Measurements from ENCODE around the gene SLC30A2. TPM values are rescaled to one million over a fixed set of nuclear protein-coding genes. Genes with fewer than 3 reads are reported as not detected.

Gene SLC30A2
- total RNA-seq, 2 experiments from 2014 or later: not detected

DNA sequence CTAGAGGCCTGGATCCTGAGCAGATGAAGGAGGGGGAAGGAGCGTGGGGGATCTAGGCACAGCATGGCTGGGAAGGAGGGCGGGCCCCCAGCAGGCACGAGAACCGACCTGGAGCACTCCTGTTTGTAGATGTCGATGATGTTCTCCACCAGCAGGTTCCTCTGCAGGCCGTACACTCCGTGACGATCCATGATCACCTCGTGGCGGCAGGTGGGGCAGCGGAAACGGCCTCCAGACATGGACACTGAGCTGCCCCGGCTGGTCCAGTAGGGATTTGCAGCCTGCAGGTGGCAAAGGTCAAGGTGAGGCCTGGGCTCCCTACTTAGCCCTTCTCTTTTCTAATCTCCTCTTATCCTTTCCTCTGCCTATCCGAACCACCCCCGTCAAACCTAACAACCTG is 20.2 kb upstream of the SLC30A2 start:
- ChIA-PET CTCF (no interaction called here), POLR2A (no interaction called here)
- DNase-seq: no peak
- no peak overlapping the region for H3K27ac Mint-ChIP-seq
- H3K9me3 Mint-ChIP-seq: no peaks in the 10 kb centered on the region
- no peaks in the 10 kb centered on the region for H3K27me3 Mint-ChIP-seq
- no peaks in the 10 kb centered on the region for H3K36me3 Mint-ChIP-seq
- H3K4me1 Mint-ChIP-seq (ENCODE audit: low read depth): no peaks in the 10 kb centered on the region
- no peak overlapping the region for H3K4me3 Mint-ChIP-seq
- intact Hi-C loops (cut with micrococcal nuclease): no loop called here

DNA sequence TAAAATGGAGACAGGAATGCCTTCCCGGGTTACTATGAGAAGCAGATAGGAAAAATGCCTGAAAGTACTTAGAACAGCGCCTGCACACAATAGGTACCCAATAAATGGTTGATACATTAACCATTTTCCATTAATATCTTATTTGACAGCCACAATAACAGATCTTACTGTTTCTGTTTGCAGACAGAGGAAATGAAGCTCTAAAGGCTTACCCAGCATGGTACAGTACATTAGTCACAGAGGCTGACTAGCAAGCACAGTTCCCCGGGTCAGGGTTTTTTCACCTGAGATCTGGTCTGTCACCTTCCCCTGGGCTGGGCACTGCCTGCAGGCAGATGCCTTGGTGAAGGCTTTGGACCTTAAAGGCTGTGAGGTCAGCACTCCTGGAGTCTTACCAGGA is 18.6 kb upstream of the SLC30A2 start:
- ChIA-PET POLR2A (no interaction called here), CTCF (interaction anchor here (0.6 kb wide), 1 partner anchor 80 kb away, joined by 3 read pairs; no protein-coding TSS in a partner anchor)
- intact Hi-C loops (cut with micrococcal nuclease): no loop called here
- Mint-ChIP-seq H3K9me3 (no peaks in the 10 kb centered on the region), H3K36me3 (no peaks in the 10 kb centered on the region), H3K27me3 (no peaks in the 10 kb centered on the region), H3K4me1 (ENCODE audit: low read depth) (no peaks in the 10 kb centered on the region), H3K27ac (no peak overlapping the region), H3K4me3 (no peak overlapping the region)
- no peak for DNase-seq

DNA sequence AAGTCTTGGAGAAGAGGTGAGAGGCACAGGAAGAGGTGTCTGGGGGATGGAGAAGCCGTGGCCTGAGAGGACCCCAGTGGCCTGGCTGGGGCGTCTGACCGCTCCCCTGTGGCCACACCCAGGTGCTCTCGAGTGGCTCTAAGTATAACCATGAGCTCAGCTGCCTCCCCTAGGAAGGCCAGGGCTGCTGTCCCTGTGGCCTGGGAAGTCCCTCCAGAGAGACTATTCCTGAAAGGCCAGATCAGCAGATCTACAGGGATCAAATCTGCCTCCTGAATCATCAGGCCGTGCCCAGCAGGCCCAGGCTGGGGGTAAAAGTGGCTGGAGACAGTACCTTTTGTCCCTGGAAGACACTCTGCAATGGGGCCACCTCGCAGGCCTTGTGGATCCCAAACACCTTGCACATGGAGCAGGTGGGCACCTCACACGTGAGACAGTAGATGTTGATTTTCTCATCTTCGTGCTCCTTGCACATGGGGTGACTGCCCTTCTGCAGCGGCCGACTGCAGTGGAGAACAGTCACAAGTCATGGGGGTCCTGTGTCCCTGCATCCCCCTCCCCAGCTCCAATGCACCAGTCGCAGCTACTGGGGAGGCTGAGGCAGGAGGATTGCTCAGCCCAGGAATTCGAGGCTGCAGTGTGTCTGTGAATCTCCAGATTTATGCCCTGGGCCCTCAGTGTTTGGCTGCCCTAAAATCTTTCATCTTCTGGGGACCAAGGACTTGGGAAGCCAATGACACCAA is 15.1 kb upstream of the SLC30A2 start:
- POLR2A ChIA-PET: no interaction called here
- H3K27me3 Mint-ChIP-seq: peaks cover 6% of the 10 kb centered on the region
- no peaks in the 10 kb centered on the region for H3K4me1 Mint-ChIP-seq (ENCODE audit: low read depth)
- H3K27ac Mint-ChIP-seq: no peak overlapping the region
- CTCF ChIA-PET: no interaction called here
- H3K36me3 Mint-ChIP-seq: no peaks in the 10 kb centered on the region
- H3K4me3 Mint-ChIP-seq: no peak overlapping the region
- no peaks in the 10 kb centered on the region for H3K9me3 Mint-ChIP-seq
- intact Hi-C loops (cut with micrococcal nuclease): no loop called here
- no peak for DNase-seq

DNA sequence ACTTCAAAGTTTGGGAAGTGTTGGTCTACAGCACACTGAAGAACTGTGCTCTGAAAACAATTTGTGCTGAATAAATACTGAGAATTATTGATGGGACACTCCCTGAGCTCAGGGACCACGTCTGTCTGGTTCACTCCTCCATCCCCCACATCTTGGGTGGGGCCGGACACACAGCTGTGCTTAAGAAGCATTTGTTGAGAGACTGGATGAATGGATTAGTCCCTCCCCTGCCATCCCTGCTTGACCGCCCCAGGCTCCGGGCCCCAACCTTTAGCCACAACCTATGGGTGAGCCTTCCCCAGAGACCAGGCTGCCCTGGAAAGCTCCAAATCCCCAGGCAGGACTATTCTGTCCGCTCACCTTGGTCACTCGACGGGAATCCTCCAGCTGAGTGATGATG is 14.0 kb upstream of the SLC30A2 start:
- POLR2A ChIA-PET: no interaction called here
- no peaks in the 10 kb centered on the region for H3K36me3 Mint-ChIP-seq
- no peak overlapping the region for H3K27ac Mint-ChIP-seq
- no peak overlapping the region for H3K4me3 Mint-ChIP-seq
- H3K27me3 Mint-ChIP-seq: peaks cover 9% of the 10 kb centered on the region
- no peaks in the 10 kb centered on the region for H3K4me1 Mint-ChIP-seq (ENCODE audit: low read depth)
- CTCF ChIA-PET: no interaction called here
- DNase-seq: no peak
- intact Hi-C loops (cut with micrococcal nuclease): no loop called here
- no peaks in the 10 kb centered on the region for H3K9me3 Mint-ChIP-seq

DNA sequence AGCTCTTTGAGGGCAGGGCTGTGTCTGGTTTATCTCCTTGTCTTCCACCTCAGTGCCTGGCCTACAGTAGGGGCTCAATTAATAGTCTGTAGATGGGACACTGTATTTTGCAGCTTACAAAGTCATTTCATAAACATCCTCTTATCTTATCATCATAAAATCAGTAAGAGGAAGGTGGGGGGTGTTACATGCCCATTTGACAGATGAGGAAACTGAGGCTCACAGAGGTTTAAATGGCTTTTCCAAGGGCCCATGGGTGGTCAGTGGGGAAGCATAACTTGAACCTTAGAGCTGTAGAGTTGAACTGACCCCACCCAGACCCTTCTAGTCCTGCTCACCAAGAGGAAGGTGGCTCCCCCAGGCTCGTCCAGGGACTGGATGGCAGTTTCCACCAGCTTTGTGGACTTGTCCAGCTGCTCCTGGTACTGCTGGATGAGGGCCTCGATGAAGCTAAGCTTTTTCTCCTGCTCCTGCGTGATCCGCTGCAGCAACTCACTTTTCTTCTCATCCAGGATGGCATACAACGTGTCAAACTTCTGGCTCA is 12.2 kb upstream of the SLC30A2 start:
- peaks cover 17% of the 10 kb centered on the region for H3K27me3 Mint-ChIP-seq
- H3K4me3 Mint-ChIP-seq: no peak overlapping the region
- DNase-seq: no peak
- ChIA-PET CTCF (interaction anchor here (1.2 kb wide), 1 partner anchor 87 kb away, joined by 4 read pairs; no protein-coding TSS in a partner anchor), POLR2A (no interaction called here)
- no peaks in the 10 kb centered on the region for H3K36me3 Mint-ChIP-seq
- no peaks in the 10 kb centered on the region for H3K9me3 Mint-ChIP-seq
- H3K27ac Mint-ChIP-seq: no peak overlapping the region
- intact Hi-C loops (cut with micrococcal nuclease): no loop called here
- no peaks in the 10 kb centered on the region for H3K4me1 Mint-ChIP-seq (ENCODE audit: low read depth)

DNA sequence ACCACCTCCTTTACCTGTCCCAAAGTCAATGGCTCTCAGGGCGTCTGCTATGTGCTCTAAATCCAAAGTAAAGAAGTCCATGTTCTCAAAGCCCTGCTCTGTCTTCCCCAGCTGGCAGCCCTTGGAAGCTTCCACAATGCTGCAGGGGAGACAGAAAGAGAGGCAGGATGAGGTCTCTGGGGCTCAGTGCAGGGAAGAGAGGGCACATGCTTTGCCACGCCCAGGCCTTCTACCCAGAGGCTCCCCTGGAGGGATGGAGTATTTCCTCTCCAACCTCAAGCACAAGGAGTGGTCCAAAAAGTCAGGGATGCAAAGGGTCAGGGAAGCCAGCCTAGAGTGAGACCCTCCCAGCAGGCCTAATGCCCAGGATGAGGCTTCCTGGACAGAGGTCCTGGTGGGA is 11.3 kb upstream of the SLC30A2 start:
- Mint-ChIP-seq H3K36me3 (no peaks in the 10 kb centered on the region), H3K4me1 (ENCODE audit: low read depth) (no peaks in the 10 kb centered on the region), H3K4me3 (no peak overlapping the region), H3K27me3 (peaks cover 17% of the 10 kb centered on the region), H3K9me3 (no peaks in the 10 kb centered on the region), H3K27ac (no peak overlapping the region)
- ChIA-PET CTCF (no interaction called here), POLR2A (no interaction called here)
- intact Hi-C loops (cut with micrococcal nuclease): no loop called here
- DNase-seq: no peak

DNA sequence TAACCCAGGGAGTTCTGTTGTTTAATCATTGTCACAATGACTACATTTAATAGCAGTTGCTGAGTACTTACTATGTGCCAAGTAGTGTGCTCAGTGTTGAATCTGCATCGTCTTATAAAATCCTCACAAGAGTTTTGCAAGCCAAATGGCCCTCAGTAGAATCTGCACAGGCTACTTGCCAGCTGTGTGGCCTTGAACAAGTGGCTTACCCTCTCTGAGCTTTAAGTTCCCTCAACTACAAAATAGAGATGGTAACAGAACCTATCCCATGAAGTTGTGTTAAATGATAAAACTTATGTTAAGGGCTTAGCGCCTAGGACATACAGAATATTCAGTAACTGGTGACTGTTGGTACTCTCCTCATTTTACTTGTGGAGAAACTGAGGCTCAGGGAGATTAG is 9.1 kb upstream of the SLC30A2 start:
- H3K36me3 Mint-ChIP-seq: no peaks in the 10 kb centered on the region
- no peaks in the 10 kb centered on the region for H3K9me3 Mint-ChIP-seq
- no peaks in the 10 kb centered on the region for H3K4me1 Mint-ChIP-seq (ENCODE audit: low read depth)
- H3K27me3 Mint-ChIP-seq: peaks cover 21% of the 10 kb centered on the region
- no peak for DNase-seq
- ChIA-PET POLR2A (interaction anchor here (0.6 kb wide), 1 partner anchor 96 kb away, joined by 3 read pairs; no protein-coding TSS in a partner anchor), CTCF (no interaction called here)
- no peak overlapping the region for H3K27ac Mint-ChIP-seq
- intact Hi-C loops (cut with micrococcal nuclease): no loop called here
- H3K4me3 Mint-ChIP-seq: no peak overlapping the region

DNA sequence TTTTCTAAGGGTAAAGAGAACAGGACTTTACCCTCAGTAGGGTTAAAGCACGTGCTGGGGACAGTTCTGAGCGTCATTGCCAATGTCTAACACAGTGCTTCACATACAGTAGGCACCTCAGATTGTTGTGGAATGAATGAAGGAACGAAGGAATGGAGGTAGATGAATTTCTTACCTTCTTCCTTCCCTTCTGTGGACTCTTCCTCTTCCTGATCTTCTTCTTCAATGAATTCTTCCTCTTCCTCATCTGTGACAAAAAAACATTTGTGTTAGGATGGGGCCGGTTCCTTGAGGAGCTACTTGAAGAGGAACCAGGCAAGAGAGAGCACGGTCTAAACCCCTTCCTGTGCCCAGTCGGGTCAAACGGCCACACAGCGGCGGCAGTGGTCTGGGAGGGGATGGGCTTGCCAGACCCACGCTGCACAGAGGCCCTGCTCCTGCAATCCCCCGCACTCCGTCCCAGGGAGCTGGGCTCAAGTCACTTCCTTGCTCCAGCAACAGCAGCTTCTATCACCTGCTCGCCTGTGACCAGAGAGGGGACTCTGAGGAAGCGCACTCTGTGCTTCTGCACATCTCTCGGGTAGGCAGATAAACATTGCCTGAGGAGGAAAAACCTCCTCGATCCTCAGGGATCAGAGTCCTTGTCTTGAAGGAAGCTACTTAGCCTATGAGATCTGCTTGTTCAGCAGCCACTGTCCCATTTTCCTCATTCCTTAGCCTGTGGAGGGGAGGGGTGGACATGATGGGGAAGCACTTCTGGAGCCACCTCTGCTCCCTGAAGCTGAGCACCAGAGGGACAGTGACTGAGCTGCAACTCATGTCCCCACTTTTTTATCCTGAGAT is 8.0 kb upstream of the SLC30A2 start:
- Mint-ChIP-seq H3K4me1 (ENCODE audit: low read depth) (no peaks in the 10 kb centered on the region), H3K27ac (no peak overlapping the region), H3K36me3 (no peaks in the 10 kb centered on the region), H3K4me3 (no peak overlapping the region), H3K27me3 (peaks cover 25% of the 10 kb centered on the region), H3K9me3 (no peaks in the 10 kb centered on the region)
- intact Hi-C loops (cut with micrococcal nuclease): no loop called here
- DNase-seq: no peak
- ChIA-PET POLR2A (no interaction called here), CTCF (no interaction called here)

DNA sequence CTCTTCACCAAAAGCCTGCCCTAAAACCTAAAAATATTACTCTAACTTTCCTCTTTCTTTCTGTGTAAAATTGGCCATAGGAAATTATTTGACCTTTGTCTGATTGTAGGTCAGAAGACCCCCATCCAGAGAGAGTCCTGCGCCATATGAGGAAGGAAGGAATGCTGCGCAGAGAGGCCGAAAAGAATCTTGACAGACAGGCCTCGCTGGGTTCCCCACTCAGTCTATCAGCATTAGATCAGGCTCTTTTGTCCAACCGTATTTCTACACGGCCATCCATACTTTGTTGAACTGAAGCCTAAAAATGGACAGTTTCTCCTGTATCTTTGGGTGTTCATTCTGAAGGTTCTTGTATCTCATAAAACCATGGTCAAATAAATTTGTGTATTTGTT is 4.3 kb upstream of the SLC30A2 start:
- Mint-ChIP-seq H3K27me3 (peaks cover 42% of the 10 kb centered on the region), H3K36me3 (no peaks in the 10 kb centered on the region), H3K27ac (no peak overlapping the region), H3K9me3 (no peaks in the 10 kb centered on the region), H3K4me3 (no peak overlapping the region), H3K4me1 (ENCODE audit: low read depth) (no peaks in the 10 kb centered on the region)
- POLR2A ChIA-PET: no interaction called here
- CTCF ChIA-PET: interaction anchor here (0.8 kb wide), 1 partner anchor 14 kb away, joined by 3 read pairs; no protein-coding TSS in a partner anchor
- intact Hi-C loops (cut with micrococcal nuclease): no loop called here
- no peak for DNase-seq

DNA sequence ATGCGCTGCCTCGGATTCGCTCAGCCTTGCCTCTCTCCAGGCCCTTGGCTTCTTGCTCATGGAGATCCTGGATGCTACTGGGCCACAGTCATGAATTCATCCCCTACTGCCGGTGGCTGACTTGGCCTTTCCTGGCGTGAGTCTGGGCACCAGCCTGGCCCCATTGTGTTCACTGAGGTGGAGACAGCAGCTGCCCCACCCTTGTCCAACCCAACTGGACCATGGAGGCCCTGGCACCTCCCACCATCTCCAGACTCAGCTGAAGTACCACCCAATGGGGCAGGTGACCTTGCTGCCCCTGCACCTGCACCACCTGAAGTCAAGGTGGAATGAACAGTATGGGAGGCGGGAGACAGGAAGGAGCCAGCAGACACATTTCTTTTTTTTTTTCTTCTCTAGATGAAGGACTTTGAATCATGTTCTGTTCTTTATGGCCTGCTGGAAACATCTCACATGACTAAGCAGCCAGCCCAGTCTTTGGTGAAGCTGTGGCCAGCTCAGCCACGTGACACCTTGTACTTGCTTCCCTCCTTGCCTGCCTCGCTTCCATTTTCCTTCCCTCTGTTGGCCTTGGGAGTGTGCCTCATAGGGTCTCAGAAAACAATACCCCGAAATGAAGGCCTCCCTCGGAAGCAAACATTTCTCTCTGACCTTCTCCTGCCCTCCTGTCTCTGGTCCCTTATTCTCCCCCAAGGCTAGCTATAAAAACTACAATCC is 3.8 kb upstream of the SLC30A2 start:
- no peak for DNase-seq

DNA sequence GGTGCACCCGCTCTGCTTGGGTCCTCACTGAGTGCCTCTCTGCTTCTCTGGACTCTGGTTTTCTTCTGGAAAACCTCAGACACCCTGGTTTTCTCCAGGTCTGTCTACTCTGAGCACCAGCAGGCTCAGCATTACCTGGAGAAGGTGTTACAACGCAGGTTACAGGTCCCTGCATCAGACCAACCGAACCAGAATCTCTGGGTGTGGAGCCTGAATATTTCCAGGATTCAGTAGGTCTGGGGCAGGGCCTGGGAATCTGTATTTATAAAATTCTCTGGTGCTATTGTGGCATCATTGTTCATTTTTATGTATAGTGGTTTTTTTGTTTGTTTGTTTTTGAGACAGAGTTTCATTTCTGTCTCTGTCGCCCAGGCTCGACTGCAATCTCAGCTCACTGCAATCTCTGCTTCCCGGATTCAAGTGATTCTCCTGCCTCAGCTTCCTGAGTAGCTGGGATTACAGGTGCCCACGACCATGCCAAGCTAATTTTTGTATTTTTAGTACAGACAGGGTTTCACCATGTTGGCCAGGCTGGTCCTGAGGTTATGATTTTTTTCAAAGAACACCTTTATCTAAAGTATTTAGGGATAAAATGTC is 1.5 kb upstream of the SLC30A2 start:
- Mint-ChIP-seq H3K27ac (no peak overlapping the region), H3K4me3 (no peak overlapping the region), H3K36me3 (no peaks in the 10 kb centered on the region), H3K4me1 (ENCODE audit: low read depth) (no peaks in the 10 kb centered on the region), H3K27me3 (peaks cover 56% of the 10 kb centered on the region), H3K9me3 (no peaks in the 10 kb centered on the region)
- ChIA-PET CTCF (no interaction called here), POLR2A (no interaction called here)
- DNase-seq: no peak
- intact Hi-C loops (cut with micrococcal nuclease): no loop called here

More for the DNA sequence above, 3.8 kb upstream of the SLC30A2 start:
- H3K36me3 Mint-ChIP-seq: no peaks in the 10 kb centered on the region
- POLR2A ChIA-PET: no interaction called here
- no peaks in the 10 kb centered on the region for H3K4me1 Mint-ChIP-seq (ENCODE audit: low read depth)
- H3K27ac Mint-ChIP-seq: no peak overlapping the region
- CTCF ChIA-PET: interaction anchor here (0.8 kb wide), 1 partner anchor 13 kb away, joined by 3 read pairs; no protein-coding TSS in a partner anchor
- no peaks in the 10 kb centered on the region for H3K9me3 Mint-ChIP-seq
- peaks cover 48% of the 10 kb centered on the region for H3K27me3 Mint-ChIP-seq
- intact Hi-C loops (cut with micrococcal nuclease): no loop called here
- H3K4me3 Mint-ChIP-seq: no peak overlapping the region

Measured in activated CD4-positive, alpha-beta memory T cell treated with anti-CD3 and anti-CD28 coated beads for 36 hours (primary cell).